NK-92 treated with Interleukin-12 subunit alpha and Interleukin-12 subunit beta, amount 100 ng/mL, for 24 hours (cell line): ENCODE results near the gene NUDT21.
"Not testable (repeated sequence)": the region's sequence is repeated elsewhere in the genome, so short reads cannot be mapped to it uniquely, and the experiment has no call there.

Experiments
- DNase-seq: peaks from one replicate; lab custom pipeline; 2025; lab: John Stamatoyannopoulos, UW

The NUDT21 gene

GRCh38 chr16:56419740-56420548 lies 31.2 kb downstream of the NUDT21 start:
- DNase-seq, result no peak

- DNase-seq, result no peak
Observed at GRCh38 chr16:56417138-56417537, 34.0 kb downstream of the NUDT21 start.

- no peak for DNase-seq
Observed at GRCh38 chr16:56415875-56416274, 35.3 kb downstream of the NUDT21 start.

GRCh38 chr16:56414366-56414765 lies 36.8 kb downstream of the NUDT21 start:
- DNase-seq, result no peak

GRCh38 chr16:56413381-56413780 lies 37.8 kb downstream of the NUDT21 start:
- DNase-seq, result no peak

GRCh38 chr16:56411624-56412023 lies 39.5 kb downstream of the NUDT21 start:
- DNase-seq, result no peak

GRCh38 chr16:56411123-56411522 lies 40.0 kb downstream of the NUDT21 start:
- no peak for DNase-seq

GRCh38 chr16:56409195-56409594 lies 41.9 kb downstream of the NUDT21 start:
- no peak for DNase-seq

- no peak for DNase-seq
Observed at GRCh38 chr16:56408379-56409098, 42.6 kb downstream of the NUDT21 start.

- no peak for DNase-seq
Observed at GRCh38 chr16:56405977-56406672, 45.0 kb downstream of the NUDT21 start.

- no peak for DNase-seq
Observed at GRCh38 chr16:56401482-56401881, 49.6 kb downstream of the NUDT21 start.

GRCh38 chr16:56400458-56400857 lies 50.7 kb downstream of the NUDT21 start:
- DNase-seq, result no peak

GRCh38 chr16:56399486-56399885 lies 51.6 kb downstream of the NUDT21 start:
- DNase-seq, result no peak

GRCh38 chr16:56399047-56399446 lies 52.1 kb downstream of the NUDT21 start:
- DNase-seq, result no peak

- not testable (repeated sequence) for DNase-seq
Observed at GRCh38 chr16:56396724-56397123, 54.4 kb downstream of the NUDT21 start.

- no peak for DNase-seq
Observed at GRCh38 chr16:56389554-56389953, 61.6 kb downstream of the NUDT21 start.

- DNase-seq, result no peak
Observed at GRCh38 chr16:56388209-56388608, 62.9 kb downstream of the NUDT21 start.

- DNase-seq, result no peak
Observed at GRCh38 chr16:56387396-56387795, 63.7 kb downstream of the NUDT21 start.

- DNase-seq, result no peak
Observed at GRCh38 chr16:56384074-56384721, 66.9 kb downstream of the NUDT21 start.

- no peak for DNase-seq
Observed at GRCh38 chr16:56382901-56383355, 68.2 kb downstream of the NUDT21 start.

- no peak for DNase-seq
Observed at GRCh38 chr16:56382459-56382858, 68.7 kb downstream of the NUDT21 start.
